ENCODE measurements around the gene SLC25A10. TPM values are rescaled to one million over a fixed set of nuclear protein-coding genes. Genes with fewer than 3 reads are reported as not detected.

Gene SLC25A10
- total RNA-seq, 1 experiment from 2014 or later = 77.6 TPM

- no peak for DNase-seq
- Histone ChIP-seq H3K9me3 (no peaks in the 10 kb centered on the region), H3K36me3 (peaks cover 95% of the 10 kb centered on the region), H3K27me3 (no peaks in the 10 kb centered on the region), H3K4me3 (no peak overlapping the region)
Measured at GRCh38 chr17:81697261-81698044, 14.6 kb upstream of the SLC25A10 start.

- Histone ChIP-seq H3K27me3 (no peaks in the 10 kb centered on the region), H3K9me3 (no peaks in the 10 kb centered on the region), H3K36me3 (peaks cover 87% of the 10 kb centered on the region), H3K4me3 (peak overlapping the region; percentile 92)
- DNase-seq = no peak
Measured at GRCh38 chr17:81700353-81701287, 11.5 kb upstream of the SLC25A10 start.

DNA sequence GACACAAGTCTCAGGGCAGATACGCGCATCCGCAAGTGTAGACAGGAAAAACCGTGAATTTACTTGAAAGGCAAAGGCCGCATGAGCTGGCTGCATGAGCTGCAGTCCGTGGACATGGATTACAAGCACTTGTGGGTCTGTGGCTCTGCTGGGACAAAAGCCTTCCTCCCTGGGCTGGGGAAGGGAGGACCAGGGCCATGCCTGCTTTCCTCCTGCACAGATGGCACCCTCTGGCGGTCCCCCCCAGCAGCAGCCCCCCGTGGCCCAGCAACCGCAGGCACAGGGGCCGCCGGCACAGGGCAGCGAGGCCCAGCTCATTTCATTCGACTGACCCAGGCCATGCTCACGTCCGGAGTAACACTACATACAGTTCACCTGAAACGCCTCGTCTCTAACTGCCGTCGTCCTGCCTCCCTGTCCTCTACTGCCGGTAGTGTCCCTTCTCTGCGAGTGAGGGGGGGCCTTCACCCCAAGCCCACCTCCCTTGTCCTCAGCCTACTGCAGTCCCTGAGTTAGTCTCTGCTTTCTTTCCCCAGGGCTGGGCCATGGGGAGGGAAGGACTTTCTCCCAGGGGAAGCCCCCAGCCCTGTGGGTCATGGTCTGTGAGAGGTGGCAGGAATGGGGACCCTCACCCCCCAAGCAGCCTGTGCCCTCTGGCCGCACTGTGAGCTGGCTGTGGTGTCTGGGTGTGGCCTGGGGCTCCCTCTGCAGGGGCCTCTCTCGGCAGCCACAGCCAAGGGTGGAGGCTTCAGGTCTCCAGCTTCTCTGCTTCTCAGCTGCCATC, 10.6 kb upstream of the SLC25A10 start:
- Histone ChIP-seq H3K9me3 (no peaks in the 10 kb centered on the region), H3K27me3 (no peaks in the 10 kb centered on the region), H3K4me3 (peak overlapping the region; percentile 92), H3K36me3 (peaks cover 87% of the 10 kb centered on the region)
- no peak for DNase-seq

DNA sequence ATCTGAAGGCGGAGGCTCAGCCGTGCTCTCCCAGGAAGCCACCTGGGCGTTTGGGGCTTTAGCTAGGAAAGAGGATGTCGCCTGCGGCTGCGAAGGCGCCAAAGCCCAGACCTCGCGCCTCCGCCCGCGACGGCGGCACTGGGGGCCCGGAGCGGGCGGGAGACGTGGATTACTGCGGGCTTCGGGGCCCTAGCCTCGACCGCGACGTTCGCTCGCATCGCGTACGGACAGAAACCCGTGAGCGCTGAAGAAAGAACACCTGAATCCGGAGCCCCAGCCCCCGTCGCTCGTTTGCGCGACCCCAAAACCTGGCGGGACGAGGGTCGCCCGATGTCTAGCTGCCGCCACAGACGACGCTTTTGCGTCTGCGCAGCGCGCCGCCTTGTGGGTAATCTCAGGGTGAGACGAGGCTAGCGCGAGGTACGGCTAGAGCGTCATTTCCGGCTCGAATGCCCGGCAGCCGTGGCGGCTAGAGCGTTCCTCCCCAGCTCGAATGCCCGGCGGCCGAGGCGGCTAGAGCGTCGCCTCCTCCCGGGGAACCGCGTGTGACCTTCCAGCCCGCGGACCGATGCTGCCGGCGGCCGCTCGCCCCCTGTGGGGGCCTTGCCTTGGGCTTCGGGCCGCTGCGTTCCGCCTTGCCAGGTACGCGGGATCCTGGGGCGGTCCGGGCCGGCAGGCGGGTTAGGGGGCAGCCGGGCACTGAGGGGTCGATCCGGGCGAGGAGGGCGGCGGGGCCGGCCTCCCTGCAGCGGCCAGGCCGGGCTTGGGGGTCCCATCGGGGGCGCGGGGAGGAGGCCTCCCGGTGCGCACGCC, 8.9 kb upstream of the SLC25A10 start, which contains the start of gene MRPL12:
TSS of gene MRPL12 (plus strand) at position 434 of the 813 bp plus-strand sequence. CDS start at position 569, 135 bp downstream.
- peak; percentile 92 for DNase-seq
- no peaks in the 10 kb centered on the region for H3K27me3 ChIP-seq
- H3K4me3 ChIP-seq = peak within 1 kb of the TSS; percentile 92
- H3K9me3 ChIP-seq = no peaks in the 10 kb centered on the region
- peaks cover 87% of the 10 kb centered on the region for H3K36me3 ChIP-seq

- no peak for DNase-seq
- H3K27me3 ChIP-seq = no peaks in the 10 kb centered on the region
- H3K36me3 ChIP-seq = peaks cover 87% of the 10 kb centered on the region
- H3K4me3 ChIP-seq = peak overlapping the region; percentile 92
- no peaks in the 10 kb centered on the region for H3K9me3 ChIP-seq
Measured at GRCh38 chr17:81703747-81704654, 8.1 kb upstream of the SLC25A10 start.

DNA sequence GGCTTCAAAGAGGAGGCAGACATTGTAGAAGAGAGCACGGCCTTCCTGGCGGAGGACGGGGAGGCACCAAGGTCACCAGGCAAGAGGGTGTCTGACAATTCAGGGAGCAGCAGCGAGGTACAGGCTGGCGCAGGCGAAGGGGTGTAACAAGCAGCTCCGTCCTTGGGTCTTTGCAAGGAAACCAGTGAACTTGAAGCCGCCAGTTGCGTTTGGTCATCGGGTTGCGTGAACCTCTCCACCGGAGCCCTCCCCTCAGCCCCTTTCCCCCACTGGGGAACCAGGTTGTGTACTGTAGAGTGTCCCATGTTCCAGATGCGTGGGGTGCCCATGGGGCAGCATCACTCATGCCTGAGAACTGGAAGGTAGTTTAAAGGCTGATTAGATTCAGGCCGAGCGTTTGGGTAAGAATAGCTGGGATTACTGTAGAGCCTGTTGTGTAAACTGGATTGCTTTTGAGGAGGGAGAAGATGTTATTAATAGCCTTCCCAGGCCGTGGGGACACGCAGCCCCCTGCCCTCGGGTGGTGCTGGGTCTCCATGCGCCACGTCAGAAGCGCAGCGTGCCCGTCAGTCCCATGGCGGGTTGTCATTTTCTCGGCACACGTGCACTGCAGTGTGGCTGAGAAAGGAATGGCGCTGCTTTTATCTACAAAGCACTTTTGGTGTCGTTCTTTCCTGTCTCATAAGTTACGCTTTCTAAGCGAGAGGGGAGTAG, 6.4 kb upstream of the SLC25A10 start:
- H3K4me3 ChIP-seq = no peak overlapping the region
- H3K36me3 ChIP-seq = peaks cover 79% of the 10 kb centered on the region
- H3K9me3 ChIP-seq = no peaks in the 10 kb centered on the region
- no peak for DNase-seq
- H3K27me3 ChIP-seq = no peaks in the 10 kb centered on the region

GRCh38 chr17:81706232-81706611, 5.9 kb upstream of the SLC25A10 start:
- H3K4me3 ChIP-seq = no peak overlapping the region
- H3K9me3 ChIP-seq = no peaks in the 10 kb centered on the region
- H3K27me3 ChIP-seq = no peaks in the 10 kb centered on the region
- no peak for DNase-seq
- H3K36me3 ChIP-seq = peaks cover 73% of the 10 kb centered on the region

DNA sequence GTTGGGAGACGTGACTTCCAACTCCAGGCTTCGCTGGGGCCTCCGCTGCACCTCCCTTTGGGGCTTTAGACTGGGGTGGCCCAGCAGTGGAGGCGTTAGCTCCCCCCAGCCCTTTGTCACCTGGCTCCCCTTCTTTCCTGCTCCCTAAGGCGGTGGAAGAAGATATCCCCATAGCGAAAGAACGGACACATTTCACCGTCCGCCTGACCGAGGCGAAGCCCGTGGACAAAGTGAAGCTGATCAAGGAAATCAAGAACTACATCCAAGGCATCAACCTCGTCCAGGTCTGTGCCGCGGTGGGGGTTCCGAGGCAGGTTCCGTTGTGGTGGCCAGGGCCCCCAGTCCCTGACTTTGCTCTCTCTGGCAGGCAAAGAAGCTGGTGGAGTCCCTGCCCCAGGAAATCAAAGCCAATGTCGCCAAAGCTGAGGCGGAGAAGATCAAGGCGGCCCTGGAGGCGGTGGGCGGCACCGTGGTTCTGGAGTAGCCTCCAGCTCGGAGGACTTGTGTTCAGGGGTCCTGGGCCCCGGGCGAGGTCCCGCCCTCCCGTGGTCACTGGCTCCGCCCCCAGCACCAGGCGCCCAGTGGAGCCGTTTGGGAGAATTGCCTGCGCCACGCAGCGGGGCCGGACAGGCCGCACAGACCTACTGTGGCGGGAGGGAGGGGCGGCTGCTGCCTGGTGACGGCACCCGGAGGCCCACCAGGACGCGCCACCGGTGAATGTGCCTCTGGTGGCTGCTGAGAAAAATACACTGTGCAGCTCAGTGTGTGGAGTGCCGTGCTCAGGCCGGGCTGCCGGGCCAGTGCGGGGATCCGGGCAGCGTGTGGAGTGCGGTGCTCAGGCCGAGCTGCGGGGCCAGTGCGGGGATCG, 5.1 kb upstream of the SLC25A10 start:
- H3K9me3 ChIP-seq = no peaks in the 10 kb centered on the region
- H3K4me3 ChIP-seq = no peak overlapping the region
- DNase-seq = no peak
- H3K36me3 ChIP-seq = peaks cover 65% of the 10 kb centered on the region
- H3K27me3 ChIP-seq = no peaks in the 10 kb centered on the region

DNA sequence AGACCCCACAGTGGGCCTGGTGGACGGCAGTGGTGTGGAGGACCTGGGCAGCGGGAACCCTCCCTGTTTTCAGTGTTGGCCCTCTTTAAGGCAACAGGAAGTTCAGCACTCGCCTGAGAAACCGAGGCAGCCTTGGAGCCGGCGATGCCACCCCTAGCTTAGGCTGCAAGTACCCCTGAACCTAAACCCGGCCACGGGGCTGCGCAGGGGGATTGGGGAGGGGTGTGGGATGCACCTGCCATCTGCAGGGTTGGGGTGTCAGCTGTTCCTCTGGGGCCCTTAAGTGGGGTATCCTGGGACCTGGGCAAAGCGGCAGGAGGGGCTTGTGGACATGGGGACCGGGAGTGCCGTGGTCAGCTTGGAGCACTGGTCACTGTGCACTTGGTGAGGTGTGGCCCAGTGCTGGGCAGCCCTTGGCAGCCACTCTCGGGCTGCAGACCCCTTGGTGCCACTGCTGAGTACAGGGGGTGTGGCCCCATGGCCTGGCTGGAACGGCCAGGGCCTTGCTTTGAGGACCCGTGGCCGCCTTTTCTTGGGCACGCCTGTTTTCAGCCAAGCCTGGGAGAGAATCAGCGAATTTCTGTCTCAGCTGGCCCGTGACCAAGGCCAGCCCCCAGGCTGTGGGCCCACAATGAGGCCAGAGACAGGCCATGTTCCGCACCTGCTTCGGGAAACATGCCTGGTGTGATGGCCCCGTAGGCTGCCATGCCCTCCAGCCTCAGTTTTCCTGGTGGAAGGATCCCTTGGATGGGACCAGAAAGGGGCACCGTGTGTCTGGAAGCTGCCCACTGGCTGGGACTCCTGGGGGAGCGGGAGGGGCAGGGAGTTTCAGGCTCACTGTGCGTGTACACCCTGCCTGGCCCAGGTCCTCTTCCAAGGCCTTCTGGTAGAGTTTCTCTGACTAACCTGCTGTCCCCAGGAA, 4.1 kb upstream of the SLC25A10 start:
- H3K36me3 ChIP-seq = peaks cover 55% of the 10 kb centered on the region
- H3K27me3 ChIP-seq = no peaks in the 10 kb centered on the region
- no peak for DNase-seq

DNA sequence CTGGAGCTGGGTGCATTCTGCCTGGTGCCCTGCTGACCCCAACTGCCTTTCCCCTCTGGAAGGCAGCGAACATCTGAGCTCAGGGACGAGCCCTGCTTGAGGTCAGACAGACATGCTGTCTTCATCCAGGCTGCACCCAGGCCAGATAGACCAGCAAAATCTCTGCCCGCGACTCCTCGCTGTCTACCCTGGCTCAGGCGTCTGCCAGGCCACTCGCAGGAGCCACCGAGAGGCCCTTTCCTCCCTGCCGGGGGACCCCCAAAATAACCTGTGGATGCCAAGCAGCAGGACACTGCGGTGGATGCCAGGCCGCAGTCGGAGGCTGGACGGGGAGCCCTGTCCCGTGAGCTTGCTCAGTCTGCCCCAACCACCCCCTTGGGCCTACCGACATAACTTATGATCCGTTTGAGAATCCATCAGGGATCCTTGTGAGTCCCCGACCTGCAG, 3.3 kb upstream of the SLC25A10 start:
- H3K4me3 ChIP-seq = no peak overlapping the region
- H3K9me3 ChIP-seq = no peaks in the 10 kb centered on the region
- DNase-seq = no peak
- H3K36me3 ChIP-seq = peaks cover 53% of the 10 kb centered on the region
- no peaks in the 10 kb centered on the region for H3K27me3 ChIP-seq

More for the DNA sequence above, 4.1 kb upstream of the SLC25A10 start:
- no peaks in the 10 kb centered on the region for H3K9me3 ChIP-seq
- no peak overlapping the region for H3K4me3 ChIP-seq

GRCh38 chr17:81710514-81711308, 1.4 kb upstream of the SLC25A10 start:
- DNase-seq = no peak
- no peaks in the 10 kb centered on the region for H3K27me3 ChIP-seq
- H3K36me3 ChIP-seq = peaks cover 50% of the 10 kb centered on the region
- no peaks in the 10 kb centered on the region for H3K9me3 ChIP-seq
- H3K4me3 ChIP-seq = no peak overlapping the region; the same call in 1 of the 2 replicates

DNA sequence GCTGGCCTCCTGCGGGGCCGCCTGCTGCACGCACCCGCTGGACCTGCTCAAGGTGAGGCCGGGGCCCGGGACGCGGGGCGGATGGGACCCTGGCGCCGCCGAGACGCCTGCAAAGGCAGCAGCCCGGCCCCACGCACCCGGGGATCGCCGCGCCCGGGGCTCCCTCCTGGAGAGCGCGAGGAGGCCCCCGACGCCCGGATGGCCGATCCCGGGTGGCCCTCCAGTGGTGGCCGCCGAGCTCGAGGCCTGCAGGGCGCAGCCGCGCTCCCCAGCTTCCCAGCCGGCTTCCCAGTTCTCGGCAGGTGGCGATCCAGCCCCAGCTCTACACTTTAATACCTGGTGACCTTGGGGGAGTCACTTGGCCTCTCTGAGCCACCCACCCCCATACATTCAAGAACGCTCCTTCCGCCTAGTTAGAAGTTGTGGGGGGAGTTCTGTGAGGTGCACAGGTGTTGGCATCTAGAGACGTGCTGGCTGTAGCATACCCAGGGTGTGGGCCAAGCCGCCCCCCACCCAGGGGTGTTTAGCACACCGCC, 452 bp downstream of the SLC25A10 start:
- Histone ChIP-seq H3K4me3 (peak overlapping the region; percentile 58), H3K27me3 (no peaks in the 10 kb centered on the region), H3K9me3 (no peaks in the 10 kb centered on the region), H3K36me3 (peaks cover 41% of the 10 kb centered on the region)
- DNase-seq = peak; percentile 41

Measured in MG63 (cell line).